SK-N-SH (cell line): ENCODE measurements around the gene LYSMD4. TPM values are rescaled to one million over a fixed set of nuclear protein-coding genes. Genes with fewer than 3 reads are reported as not detected.
A peak's percentile ranks its signal among the peaks of the same experiment; 100 is the strongest.

ENCODE experiments used
- CTCF ChIA-PET: fragments of 300-600, 350-600 bp; formaldehyde crosslinking; extraction: SDS; loops from one replicate; lab custom pipeline; 2021; lab: Yijun Ruan, JAX
- POLR2A ChIA-PET: fragments of 350-600 bp; sonication (Branson Sonifier 250); formaldehyde crosslinking; extraction: SDS; loops from one replicate; lab custom pipeline; 2020; ENCODE audit warnings: antibody characterized with exemption, inconsistent platforms; lab: Yijun Ruan, JAX
- DNase-seq: peaks from one replicate; pipeline ENCODE4 v3.0.0; 2012
- H2AFZ ChIP-seq: fragments of 200-600 bp; sonication (generic); 2 replicates; pipeline ENCODE4 v1.8.1; 2016; ENCODE audit warnings: antibody characterized with exemption, mild to moderate bottlenecking, low read depth
- H3F3A ChIP-seq: fragments of 200-600 bp; sonication (generic); replicated peaks from 2 replicates; pipeline ENCODE3; 2016; ENCODE audit warnings: antibody characterized with exemption, mild to moderate bottlenecking; ENCODE audit not compliant: insufficient read depth
- H3K27ac ChIP-seq, 2 experiments: fragments of 200-500 bp in 1 of 2; fragments of 200-600 bp in 1 of 2; sonication (Bioruptor generic) in 1 of 2; sonication (generic), shearing (Covaris generic) in 1 of 2; 2 replicates each; pipeline versions ENCODE4 v1.5.1 to v1.6.1; 2014 to 2016; ENCODE audit warnings: low read depth in 2 of 2, inconsistent platforms in 1 of 2, low read length in 1 of 2, mild to moderate bottlenecking in 1 of 2, mixed read lengths in 1 of 2
- H3K27me3 ChIP-seq: fragments of 200-600 bp; sonication (generic), shearing (Covaris generic); 2 replicates; pipeline ENCODE4 v1.6.1; 2016; ENCODE audit warnings: mixed run types; ENCODE audit not compliant: insufficient read depth
- H3K36me3 ChIP-seq, 2 experiments: fragments of 200-500 bp in 1 of 2; fragments of 200-600 bp in 1 of 2; sonication (Bioruptor generic) in 1 of 2; sonication (generic) in 1 of 2; replicated peaks in 1 of 2; 2 replicates each; pipeline versions ENCODE3 to v1.5.1; 2014 to 2016; ENCODE audit warnings: low read length in 1 of 2, mild to moderate bottlenecking in 1 of 2; ENCODE audit not compliant: insufficient read depth in 2 of 2, control insufficient read depth in 1 of 2
- H3K4me1 ChIP-seq, 2 experiments: fragments of 200-500 bp in 1 of 2; fragments of 200-600 bp in 1 of 2; sonication (Bioruptor generic) in 1 of 2; sonication (generic), shearing (Covaris generic) in 1 of 2; 2 replicates each; pipeline versions ENCODE4 v1.5.1 to v1.6.1; 2014 to 2016; ENCODE audit warnings: low read depth in 1 of 2, low read length in 1 of 2, mixed run types in 1 of 2; ENCODE audit not compliant: insufficient read depth in 2 of 2, control insufficient read depth in 1 of 2
- H3K4me2 ChIP-seq: fragments of 200-600 bp; sonication (generic), shearing (Covaris generic); 2 replicates; pipeline ENCODE4 v1.6.1; 2017; ENCODE audit warnings: mixed run types
- H3K4me3 ChIP-seq, 2 experiments: fragments of 200-500 bp in 1 of 2; fragments of 200-600 bp in 1 of 2; sonication (Bioruptor generic) in 1 of 2; sonication (generic), shearing (Covaris generic) in 1 of 2; 2 replicates each; pipeline versions ENCODE4 v1.5.1 to v1.8.1; 2014 to 2016; ENCODE audit warnings: low read depth in 2 of 2, inconsistent platforms in 1 of 2, low read length in 1 of 2, mild to moderate bottlenecking in 1 of 2, mixed read lengths in 1 of 2, moderate library complexity in 1 of 2
- H3K79me2 ChIP-seq: fragments of 200-600 bp; sonication (generic); 2 replicates; pipeline ENCODE4 v1.8.1; 2017; ENCODE audit warnings: mild to moderate bottlenecking; ENCODE audit not compliant: insufficient read depth
- H3K9ac ChIP-seq: fragments of 200-600 bp; sonication (generic); 2 replicates; pipeline ENCODE4 v1.6.1; 2017; ENCODE audit warnings: mixed run types
- H3K9me2 ChIP-seq: fragments of 200-600 bp; sonication (generic); 2 replicates; pipeline ENCODE4 v1.6.1; 2017; ENCODE audit warnings: mixed run types
- H3K9me3 ChIP-seq: fragments of 200-600 bp; sonication (generic); 2 replicates; pipeline ENCODE4 v1.6.1; 2017; ENCODE audit warnings: mixed run types, mild to moderate bottlenecking, moderate library complexity
- H4K20me1 ChIP-seq: fragments of 200-600 bp; sonication (generic); 2 replicates; pipeline ENCODE4 v1.6.1; 2017; ENCODE audit warnings: mild to moderate bottlenecking, mixed run types; ENCODE audit not compliant: insufficient read depth
- CTCF ChIP-seq: fragments of 200-600 bp; sonication (generic); IDR thresholded peaks from 2 replicates; pipeline ENCODE4 v1.6.1; 2017; ENCODE audit warnings: antibody characterized with exemption, mild to moderate bottlenecking, moderate library complexity
- EZH2phosphoT487 ChIP-seq: fragments of 200-600 bp; sonication (generic); IDR thresholded peaks from 2 replicates; pipeline ENCODE4 v1.6.1; 2017; ENCODE audit warnings: low read depth, mixed run types, mild to moderate bottlenecking, antibody characterized with exemption, moderate library complexity, borderline replicate concordance
- FOSL2 ChIP-seq: IDR thresholded peaks from 2 replicates; pipeline ENCODE4 v1.4.0; 2012; ENCODE audit warnings: low read depth, mild to moderate bottlenecking, moderate library complexity, borderline replicate concordance
- FOXJ3 ChIP-seq: sonication (generic); formaldehyde crosslinking; IDR thresholded peaks from 2 replicates; pipeline ENCODE4 v1.5.1; 2020; ENCODE audit warnings: mild to moderate bottlenecking, missing genetic modification reagents
- GABPA ChIP-seq: IDR thresholded peaks from 2 replicates; pipeline ENCODE4 v1.4.0; 2012; ENCODE audit warnings: low read depth, mild to moderate bottlenecking
- GATA2 ChIP-seq: sonication (generic); formaldehyde crosslinking; IDR thresholded peaks from 2 replicates; pipeline ENCODE4 v1.5.0; 2020; ENCODE audit warnings: mild to moderate bottlenecking, missing genetic modification reagents
- MXI1 ChIP-seq: IDR thresholded peaks from 2 replicates; pipeline ENCODE4 v1.6.1; 2012; ENCODE audit warnings: mild to moderate bottlenecking, low read depth, low read length, improper control_type of control experiment
- RAD21 ChIP-seq: IDR thresholded peaks from 2 replicates; pipeline ENCODE4 v1.6.1; 2012; ENCODE audit warnings: mild to moderate bottlenecking, low read length
- RXRA ChIP-seq: IDR thresholded peaks from 2 replicates; pipeline ENCODE4 v1.4.0; 2012; ENCODE audit warnings: low read depth, mild to moderate bottlenecking, borderline replicate concordance
- SMC3 ChIP-seq: IDR thresholded peaks from 2 replicates; pipeline ENCODE4 v1.6.1; 2012; ENCODE audit warnings: low read depth, low read length, improper control_type of control experiment
- TCF12 ChIP-seq: IDR thresholded peaks from 2 replicates; pipeline ENCODE4 v1.4.0; 2012
- ZBTB33 ChIP-seq: IDR thresholded peaks from 2 replicates; pipeline ENCODE4 v1.4.0; 2012; ENCODE audit warnings: low read depth, borderline replicate concordance
- WGBS: methylation state at CpG from one replicate; pipeline ENCODE4 v1.1.6; 2017; ENCODE audit warnings: low lambda C conversion rate; 5-methylcytosine and 5-hydroxymethylcytosine counted together
- polyA plus RNA-seq, 3 experiments: library from polyadenylated mRNA; depleted of rRNA; stranded (reverse); fragments of >200 nt; gene quantifications; 2 replicates each; pipeline ENCODE4 v1.2.3, GENCODE V29; 2012

Gene LYSMD4
- polyA plus RNA-seq, 1 of the 3 experiments (the other 2 are of a cell fraction), result 6.1 TPM

- no peak for TF ChIP-seq ZBTB33
- TF ChIP-seq GATA2 (CRISPR knock-in tag), result no peak
- TF ChIP-seq MXI1, result no peak
Observed at GRCh38 chr15:99763827-99764226, 30.6 kb upstream of the LYSMD4 start (continued).

GRCh38 chr15:99762288-99762687 lies 29.1 kb upstream of the LYSMD4 start:
- Histone ChIP-seq H3F3A (no peaks in the 10 kb centered on the region), H2AFZ (no peak overlapping the region), H3K9ac (no peak overlapping the region), H3K4me3 (no peak overlapping the region), H3K9me2 (no peaks in the 10 kb centered on the region), H3K79me2 (no peaks in the 10 kb centered on the region), H4K20me1 (no peaks in the 10 kb centered on the region), H3K4me1 (no peaks in the 10 kb centered on the region), H3K9me3 (no peaks in the 10 kb centered on the region), H3K36me3 (no peaks in the 10 kb centered on the region), H3K4me2 (no peak overlapping the region), H3K27me3 (no peaks in the 10 kb centered on the region), H3K27ac (no peak overlapping the region)
- CTCF ChIA-PET, result interaction anchor here (0.6 to 1.4 kb wide), 2 partner anchors 8 to 1223 kb away, joined by 4 to 6 read pairs; no protein-coding TSS in a partner anchor
- DNase-seq, result no peak
- TF ChIP-seq EZH2phosphoT487, result no peak
- 44% methylated on average over 1 of the region's 1 CpG for WGBS
- POLR2A ChIA-PET, result no interaction called here

GRCh38 chr15:99755692-99756409 lies 22.6 kb upstream of the LYSMD4 start:
- no peak overlapping the region for H3K27ac ChIP-seq
- H3K9ac ChIP-seq, result no peak overlapping the region
- no peaks in the 10 kb centered on the region for H3F3A ChIP-seq
- TF ChIP-seq RXRA (no peak), MXI1 (no peak), GABPA (0 out of 2 replicates have a peak, but pooled peaks have one; percentile 20), RAD21 (peak; percentile 84), SMC3 (peak; percentile 68), TCF12 (no peak), FOSL2 (no peak), CTCF (peak; percentile 83), FOXJ3 (CRISPR knock-in tag) (no peak)
- H4K20me1 ChIP-seq, result no peaks in the 10 kb centered on the region
- no peaks in the 10 kb centered on the region for H3K36me3 ChIP-seq
- H3K9me3 ChIP-seq, result no peaks in the 10 kb centered on the region
- H3K4me3 ChIP-seq, result no peak overlapping the region; a peak in 1 of 4 replicates
- WGBS, result 3% methylated on average over 7 of the region's 7 CpGs
- CTCF ChIA-PET, result interaction anchor here (0.5 to 2.4 kb wide), 44 partner anchors 8 to 688 kb away, joined by 3 to 26 read pairs (median 3); no protein-coding TSS in a partner anchor
- no peaks in the 10 kb centered on the region for H3K9me2 ChIP-seq
- peak; percentile 68 for DNase-seq
- H3K27me3 ChIP-seq, result no peaks in the 10 kb centered on the region
- no peaks in the 10 kb centered on the region for H3K79me2 ChIP-seq
- no peaks in the 10 kb centered on the region; a peak in 1 of 4 replicates for H3K4me1 ChIP-seq
- POLR2A ChIA-PET, result no interaction called here
- no peak overlapping the region for H3K4me2 ChIP-seq
- H2AFZ ChIP-seq, result no peak overlapping the region
